Measurements from ENCODE around the gene ARPC5L. TPM values are rescaled to one million over a fixed set of nuclear protein-coding genes. Genes with fewer than 3 reads are reported as not detected.
A peak's percentile ranks its signal among the peaks of the same experiment; 100 is the strongest.

ARPC5L gene
- polyA plus RNA-seq, 3 donors: 31.1 to 40.3 (median 39.3) TPM

DNA sequence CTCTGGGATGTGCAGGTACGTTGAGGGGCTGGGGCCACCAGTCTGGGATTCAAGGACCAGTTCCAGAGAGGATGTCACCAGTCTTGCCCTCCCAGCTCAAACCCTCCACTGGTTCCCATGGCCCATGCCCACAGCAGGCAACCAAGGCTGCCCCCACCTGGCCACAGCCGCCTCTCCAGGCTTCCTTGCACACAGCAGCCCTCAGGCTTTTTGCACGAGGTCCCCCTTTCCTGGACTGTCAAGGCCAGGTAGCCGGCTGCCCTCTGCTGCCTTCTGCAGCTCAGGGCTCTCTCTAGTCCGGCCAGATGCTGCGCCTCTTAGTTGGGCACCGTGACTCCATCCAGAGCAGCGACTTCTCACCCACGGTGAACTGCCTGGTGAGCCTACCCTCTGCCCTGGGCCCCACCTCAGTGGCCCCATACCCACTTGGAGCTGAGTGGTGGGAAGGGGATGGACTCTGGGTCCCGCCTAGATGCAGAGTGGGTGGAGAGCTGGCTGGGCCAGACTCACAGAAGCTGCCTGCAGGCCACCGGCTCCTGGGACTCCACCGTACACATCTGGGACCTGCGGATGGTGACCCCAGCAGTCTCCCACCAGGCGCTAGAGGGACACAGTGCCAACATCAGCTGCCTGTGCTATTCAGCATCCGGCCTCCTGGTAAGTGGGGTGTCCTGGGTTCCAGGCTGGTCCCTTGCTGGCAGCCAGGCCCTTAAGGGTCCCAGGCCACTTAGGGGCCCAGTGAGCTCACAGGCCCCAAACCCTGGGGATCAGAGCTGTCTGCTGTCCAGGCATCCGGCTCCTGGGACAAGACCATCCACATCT lies 5.8 kb upstream of the ARPC5L start:
- no peak for DNase-seq (ENCODE audit: extremely low read depth in 1 of 11, low read depth in 9 of 11, low spot score in 4 of 11)

DNA sequence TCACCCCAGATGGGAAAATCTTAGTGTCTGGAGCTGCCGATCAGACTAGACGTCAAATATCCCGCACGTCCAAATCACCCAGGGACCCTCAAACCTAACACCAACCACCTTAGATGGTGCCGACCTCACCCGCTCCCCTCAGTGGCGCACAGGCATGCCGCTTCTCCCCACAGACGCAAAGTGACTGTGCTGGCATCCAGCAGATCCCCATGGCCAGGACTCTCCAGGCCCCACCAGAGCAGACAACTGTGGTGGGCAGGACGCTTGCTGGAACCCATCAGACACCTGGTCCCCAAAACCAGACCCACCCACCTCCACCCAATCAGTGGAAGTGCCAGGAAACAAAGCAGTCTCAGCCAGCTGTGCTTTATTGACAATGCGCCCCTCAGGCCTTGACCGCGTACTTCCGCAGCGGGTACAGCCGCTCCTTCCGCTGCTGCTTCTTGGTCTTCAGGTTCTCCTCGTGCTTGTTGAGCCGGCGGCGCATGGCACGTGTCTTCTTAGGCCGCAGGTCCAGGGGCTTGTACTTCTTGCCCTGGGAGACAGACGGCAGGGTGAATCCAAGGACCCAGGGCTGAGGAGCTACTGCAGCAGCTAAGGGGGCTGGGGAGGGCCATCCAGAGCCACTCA lies 4.3 kb upstream of the ARPC5L start:
- DNase-seq (ENCODE audit: extremely low read depth in 1 of 11, low read depth in 9 of 11, low spot score in 4 of 11): no peak

DNA sequence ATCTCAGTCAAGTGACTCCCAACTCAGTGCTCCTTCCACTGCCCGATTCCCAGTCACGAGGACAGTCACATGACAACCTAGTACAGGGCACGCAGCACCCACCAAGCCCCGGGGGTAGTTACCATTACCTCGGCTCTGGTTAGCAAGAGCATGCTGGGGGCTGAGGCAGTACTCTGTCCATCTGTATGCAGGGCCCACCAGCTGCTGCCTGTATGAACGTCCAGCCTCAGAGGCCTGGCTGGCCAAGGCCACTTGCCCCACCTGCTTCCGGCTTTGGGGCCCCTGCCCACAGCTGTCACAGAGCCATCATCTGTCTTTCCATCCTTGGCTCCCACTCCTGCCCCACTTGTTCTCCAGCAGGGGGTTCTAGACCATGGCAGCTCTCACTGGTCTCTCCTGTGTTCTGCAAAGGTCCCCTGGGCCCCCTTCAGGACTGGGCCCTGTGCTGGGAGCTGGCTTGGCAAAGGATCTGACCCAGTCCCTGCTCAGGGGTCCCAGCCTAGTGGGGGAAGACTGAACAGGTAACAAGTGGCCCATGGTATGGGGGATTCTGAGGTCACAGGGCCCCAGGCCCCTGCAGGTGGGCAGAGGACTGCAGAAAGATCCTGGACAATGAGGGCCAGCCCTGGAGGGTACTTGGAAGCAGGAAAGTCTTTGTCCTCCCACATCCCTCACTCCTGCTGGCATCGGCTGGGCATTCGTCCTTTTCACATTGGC lies 3.4 kb upstream of the ARPC5L start:
- DNase-seq (ENCODE audit: extremely low read depth in 1 of 11, low read depth in 9 of 11, low spot score in 4 of 11): no peak

DNA sequence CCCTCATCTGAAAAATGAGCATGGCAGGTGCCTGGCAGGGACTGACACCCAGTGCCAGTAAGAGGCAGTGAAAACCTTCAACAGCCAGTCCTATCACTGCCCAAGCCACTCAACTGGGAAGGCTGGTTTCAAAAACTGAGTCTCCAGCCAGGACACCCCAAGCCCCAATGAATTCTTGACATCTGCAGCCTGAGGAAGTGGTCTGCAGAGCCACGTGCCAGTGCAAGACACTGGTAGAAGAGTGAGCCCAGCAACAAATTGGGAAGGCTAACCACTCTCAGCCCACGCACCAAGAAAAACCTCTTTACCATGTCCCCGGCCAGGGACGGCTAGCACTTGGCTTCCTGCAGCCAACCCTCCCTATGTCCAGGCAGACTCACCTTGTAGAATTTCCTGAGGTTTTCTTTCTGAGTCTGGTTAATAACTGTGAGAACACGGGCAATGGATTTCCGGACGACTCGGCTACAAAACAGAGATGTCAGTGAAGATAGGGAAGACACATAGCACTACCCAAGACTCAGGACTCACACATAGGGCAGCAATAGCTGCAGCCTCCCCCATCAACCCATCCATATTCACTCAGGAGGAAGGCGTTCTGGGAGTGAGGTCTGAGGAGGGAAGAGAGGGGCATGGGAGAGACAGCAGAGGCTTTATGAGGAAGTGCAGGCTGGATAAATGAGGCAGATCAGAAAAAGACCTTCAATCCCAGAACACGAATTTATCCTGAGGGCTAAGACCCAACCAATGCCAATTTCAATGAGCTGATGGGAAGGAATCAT lies 1.9 kb upstream of the ARPC5L start:
- no peak for DNase-seq (ENCODE audit: extremely low read depth in 1 of 11, low read depth in 9 of 11, low spot score in 4 of 11)

DNA sequence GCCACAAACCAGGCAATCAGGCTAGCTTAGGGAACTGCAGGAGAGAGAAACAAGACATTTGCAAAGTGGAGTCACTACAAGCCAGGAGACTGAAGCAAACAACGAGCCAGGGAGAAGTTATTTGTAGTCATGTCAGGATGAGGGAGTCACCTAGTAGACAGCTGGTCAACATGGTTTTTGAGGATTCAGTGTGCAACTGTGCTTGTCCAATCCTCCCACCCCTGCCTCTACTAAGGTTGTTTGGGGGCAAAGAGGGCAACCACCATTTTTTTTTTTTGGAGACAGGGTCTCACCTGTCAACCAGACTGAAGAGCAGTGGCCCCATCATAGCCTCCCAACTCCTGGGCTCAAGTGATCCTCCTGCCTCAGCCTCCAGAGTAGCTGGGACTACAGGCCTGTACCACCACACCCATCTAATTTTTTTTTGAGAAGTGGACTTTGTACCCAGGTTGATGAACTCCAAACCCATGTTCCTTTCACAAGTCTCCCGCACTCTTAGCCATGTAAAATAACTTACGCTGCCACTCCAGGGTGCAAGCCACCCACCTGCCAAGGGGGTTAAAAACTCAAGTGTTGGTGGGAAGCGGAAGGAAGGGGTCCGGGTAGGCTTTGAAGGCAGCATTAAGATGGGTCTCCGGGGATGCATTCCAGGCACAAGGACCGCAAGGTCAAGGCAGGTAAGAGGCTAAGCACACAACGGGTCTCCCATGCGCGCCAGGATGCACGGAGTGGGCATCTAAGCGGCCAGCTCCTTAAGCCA lies 1.2 kb upstream of the ARPC5L start:
- DNase-seq (ENCODE audit: extremely low read depth in 1 of 11, low read depth in 9 of 11, low spot score in 4 of 11): no peak

DNA sequence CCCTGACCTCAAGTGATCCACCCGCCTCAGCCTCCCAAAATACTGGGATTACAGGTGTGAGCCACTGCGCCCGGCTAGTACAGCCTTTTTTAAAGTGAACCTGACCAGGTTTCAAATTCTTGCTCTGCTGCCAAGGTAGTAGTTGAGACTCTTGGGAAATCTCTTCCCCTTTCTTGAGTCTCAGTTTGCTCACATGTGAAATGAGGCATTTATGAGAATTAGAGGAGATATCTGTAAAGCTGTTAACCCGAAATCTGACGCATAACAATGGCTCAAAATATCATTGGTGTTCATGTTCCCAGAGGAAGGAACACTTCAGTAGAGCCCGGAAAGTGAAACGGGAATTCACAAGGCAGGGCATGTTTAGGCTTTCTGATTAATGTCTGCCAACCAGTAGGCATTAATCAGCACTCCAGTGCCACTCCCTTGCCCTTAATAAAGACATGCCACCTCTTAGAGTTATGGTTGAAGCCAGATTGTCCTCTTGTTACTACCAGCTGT lies 1.5 kb downstream of the ARPC5L start:
- DNase-seq (ENCODE audit: extremely low read depth in 1 of 11, low read depth in 9 of 11, low spot score in 4 of 11): no peak

DNA sequence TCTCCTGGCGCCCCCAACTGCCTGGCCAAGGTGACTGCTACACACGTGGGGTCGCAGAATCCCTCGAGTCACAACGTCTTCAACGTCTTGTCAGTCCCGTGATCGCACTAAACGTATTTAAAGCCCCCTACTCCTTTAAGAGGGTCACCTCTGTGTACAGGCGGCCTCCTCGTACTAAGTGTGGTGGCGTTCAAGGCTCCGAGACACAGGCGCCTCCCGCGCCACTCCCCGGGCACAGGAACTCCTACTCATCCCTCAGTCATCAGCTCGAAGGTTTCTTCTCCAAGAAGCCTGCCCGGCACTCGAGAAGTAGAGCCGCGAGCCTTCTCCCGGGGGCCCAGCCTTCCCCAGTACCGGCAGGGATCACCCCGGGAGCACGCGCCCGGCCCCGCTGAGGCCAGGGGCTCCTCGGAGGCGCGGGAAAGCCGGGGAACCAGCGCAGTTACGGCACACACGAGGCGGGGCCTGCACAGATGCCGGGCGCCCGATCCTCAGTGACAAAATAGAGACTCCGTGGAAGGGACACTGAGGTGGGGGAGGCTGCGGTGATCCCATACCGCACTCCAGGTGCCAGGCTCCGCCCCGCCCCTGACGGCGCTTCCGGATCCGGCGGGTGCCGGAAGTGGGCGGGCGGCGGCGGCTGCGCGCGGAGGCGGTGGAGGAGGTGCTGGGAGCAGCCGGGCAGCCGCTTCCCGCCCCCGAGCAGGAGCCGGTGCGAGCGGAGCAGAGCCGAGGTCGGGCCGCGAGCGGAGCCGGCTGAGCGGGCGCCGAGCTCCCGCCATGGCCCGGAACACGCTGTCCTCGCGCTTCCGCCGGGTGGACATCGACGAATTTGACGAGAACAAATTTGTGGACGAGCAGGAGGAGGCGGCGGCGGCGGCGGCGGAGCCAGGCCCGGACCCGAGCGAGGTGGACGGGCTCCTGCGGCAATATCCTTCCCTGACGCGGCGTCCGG lies 6.9 kb downstream of the ARPC5L start:
- peak in 9 of 11 donors; percentile 61 to 85 (median 78) for DNase-seq (ENCODE audit: extremely low read depth in 1 of 11, low read depth in 9 of 11, low spot score in 4 of 11)

DNA sequence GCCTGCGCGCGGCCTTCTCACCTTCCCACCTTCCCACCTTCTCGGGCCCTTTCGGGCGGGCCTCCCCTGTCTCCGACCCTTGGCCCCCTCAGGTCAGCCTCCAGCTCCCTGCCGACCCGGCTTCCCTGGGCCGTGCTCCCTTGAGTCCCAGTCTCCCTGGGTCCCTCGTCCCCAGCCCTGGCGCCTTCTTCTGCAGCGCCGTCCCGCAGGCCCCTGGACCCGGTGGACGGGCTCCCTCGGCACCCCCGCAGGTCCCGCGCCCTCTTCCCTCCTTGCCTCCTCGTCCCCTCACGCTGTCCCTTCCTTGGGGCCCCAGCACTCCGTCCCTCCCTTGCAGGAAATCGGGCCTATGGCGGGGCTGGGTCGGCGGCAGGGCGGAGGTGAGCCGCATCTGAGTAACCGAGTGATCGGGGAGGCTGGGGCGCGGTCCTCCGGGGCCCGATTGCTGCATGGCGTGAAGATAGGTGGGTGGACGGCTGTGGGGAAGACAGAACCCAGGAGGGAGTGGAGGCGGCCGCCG lies 7.6 kb downstream of the ARPC5L start:
- DNase-seq (ENCODE audit: extremely low read depth in 1 of 11, low read depth in 9 of 11, low spot score in 4 of 11): no peak

DNA sequence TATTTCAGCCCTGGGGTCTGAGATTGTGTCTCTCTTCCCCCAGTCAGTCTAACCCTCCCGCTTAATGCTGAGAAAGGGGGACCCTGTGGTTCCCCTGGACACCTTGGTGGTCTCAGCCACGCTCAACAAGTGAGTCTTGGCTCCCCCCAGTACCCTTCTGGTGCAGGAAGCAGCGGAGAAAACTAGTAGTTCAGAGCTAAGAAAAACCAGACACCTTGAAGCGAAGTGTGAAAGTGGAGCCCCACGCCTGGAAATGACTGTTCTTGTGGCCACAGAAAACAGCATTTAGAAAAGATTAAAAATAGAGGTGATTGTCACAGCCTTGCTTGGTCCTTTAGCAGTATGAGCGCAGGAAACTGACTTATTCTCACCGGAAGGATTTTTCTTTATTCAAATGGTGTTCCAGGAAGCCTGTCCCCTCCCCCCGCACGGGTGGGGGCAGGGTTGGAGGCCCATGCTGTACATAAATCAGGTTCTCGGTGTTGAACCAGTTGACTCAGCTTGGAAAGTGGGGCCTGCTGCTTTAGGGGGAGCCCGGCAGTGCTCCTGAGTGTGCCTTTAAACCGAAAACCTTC lies 8.1 kb downstream of the ARPC5L start:
- no peak for DNase-seq (ENCODE audit: extremely low read depth in 1 of 11, low read depth in 9 of 11, low spot score in 4 of 11)

DNA sequence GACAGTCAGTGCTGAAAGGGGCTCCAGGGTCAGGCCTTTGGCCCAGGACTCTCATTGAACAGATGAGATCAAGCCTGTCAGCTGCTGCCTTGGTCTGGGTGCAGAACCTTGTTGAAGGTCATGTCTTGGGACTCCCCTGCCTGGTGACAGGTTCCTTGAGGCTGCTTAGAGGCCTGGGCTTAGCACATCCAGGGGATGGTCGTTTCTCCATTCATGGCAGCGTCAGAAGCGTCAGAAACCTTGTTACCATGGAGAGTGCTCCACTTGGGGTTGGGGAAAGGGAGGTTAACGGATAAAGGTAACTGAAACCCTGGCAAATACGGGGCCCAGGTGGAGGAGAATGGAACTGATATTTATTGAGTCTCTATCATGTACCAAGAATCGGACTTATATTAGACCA lies 8.8 kb downstream of the ARPC5L start:
- DNase-seq (ENCODE audit: extremely low read depth in 1 of 11, low read depth in 9 of 11, low spot score in 4 of 11): no peak

DNA sequence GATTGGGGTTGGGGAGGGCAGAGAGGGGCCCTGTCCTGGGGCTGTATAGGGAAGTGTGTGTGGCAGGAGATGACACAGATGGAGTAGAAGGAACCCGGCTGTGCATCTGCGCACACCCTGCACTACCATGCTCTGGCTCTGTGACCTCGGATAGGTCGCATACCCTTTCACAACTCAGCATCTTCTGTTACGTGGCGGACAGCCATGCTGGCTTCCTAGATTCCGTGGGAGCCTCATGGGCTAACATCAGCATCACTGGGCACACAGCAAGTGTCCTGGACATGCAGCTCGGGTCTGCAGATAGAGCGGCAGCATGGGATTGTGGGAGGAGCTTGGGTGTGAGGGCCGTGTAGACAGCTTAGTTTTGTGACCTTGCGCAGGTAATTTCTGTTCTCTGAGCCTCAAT lies 9.2 kb downstream of the ARPC5L start:
- DNase-seq (ENCODE audit: extremely low read depth in 1 of 11, low read depth in 9 of 11, low spot score in 4 of 11): no peak

DNA sequence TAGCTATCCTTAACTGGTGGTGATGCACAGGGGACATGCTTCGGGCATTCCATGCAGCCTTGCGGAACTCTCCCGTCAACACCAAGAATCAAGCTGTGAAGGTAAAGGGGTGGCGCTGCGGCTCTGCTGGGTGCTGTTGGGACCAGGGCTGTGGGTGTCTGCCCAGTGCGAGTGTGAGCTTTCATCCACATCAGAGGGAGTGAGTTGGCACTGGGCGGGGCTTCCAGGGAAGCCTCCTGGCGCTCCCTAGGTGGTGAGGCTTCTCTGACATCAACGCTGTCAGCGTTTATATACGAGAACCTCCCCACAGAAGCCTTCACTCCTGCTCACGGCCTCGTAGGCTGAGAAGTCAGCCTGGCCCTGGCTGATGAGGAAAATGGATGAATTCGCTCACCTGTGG lies 11.7 kb downstream of the ARPC5L start:
- DNase-seq (ENCODE audit: extremely low read depth in 1 of 11, low read depth in 9 of 11, low spot score in 4 of 11): no peak

DNA sequence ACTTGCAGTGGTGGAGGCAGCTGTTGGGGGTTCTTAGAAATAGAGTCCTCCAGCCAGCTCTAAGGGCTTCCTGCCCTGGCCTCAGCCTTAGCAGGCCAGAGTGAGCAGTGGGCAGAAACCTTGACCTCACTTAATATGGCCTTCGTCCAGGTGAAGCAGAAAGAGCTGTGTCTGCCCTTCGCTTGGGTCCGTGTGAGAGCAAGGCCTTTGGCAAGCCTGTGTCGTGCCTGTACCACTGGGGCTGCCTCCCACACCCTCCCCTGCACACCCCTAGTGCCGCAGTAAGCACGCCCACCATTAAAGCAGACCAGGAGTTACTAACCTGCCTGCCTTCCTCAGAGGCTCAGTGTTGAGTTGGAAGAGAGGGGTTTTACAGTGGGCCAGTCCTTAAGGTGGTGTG lies 13.6 kb downstream of the ARPC5L start:
- no peak for DNase-seq (ENCODE audit: extremely low read depth in 1 of 11, low read depth in 9 of 11, low spot score in 4 of 11)

DNA sequence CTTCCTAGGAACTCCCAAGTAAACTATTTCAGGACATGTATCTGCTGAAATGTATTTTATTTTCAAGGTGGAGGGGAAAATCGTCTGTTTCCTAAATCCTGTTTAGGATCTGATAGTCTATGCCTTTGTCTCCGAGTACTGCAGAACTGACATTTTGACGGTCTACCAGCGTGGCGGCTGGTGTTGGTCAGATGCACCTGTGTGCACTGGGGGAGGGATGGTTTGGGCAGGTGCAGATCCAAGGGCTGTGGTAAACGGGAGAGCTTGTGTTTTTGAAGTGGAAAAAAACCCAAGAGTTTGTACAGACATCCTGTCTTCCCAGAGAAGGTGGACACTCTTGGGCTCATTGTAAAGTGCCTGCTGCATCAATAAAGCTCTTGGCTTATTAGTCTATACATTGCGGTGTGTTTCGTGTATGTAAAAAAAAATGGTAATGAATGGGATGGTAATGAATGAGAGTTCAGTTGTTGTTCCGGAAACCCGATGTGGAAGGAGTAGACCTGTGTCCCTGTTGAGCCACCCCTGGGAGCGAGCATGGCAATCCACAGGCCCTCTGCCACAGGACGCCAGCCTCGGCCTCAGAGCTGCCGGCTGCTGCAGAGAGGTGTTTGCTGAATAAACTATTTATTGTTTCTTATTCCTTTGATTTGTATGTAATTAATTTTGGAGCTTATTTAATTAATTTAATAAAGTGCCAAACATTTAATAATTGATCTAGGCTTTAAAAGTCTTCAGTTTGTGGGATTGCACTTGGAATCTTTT lies 15.3 kb downstream of the ARPC5L start:
- DNase-seq (ENCODE audit: extremely low read depth in 1 of 11, low read depth in 9 of 11, low spot score in 4 of 11): no peak

DNA sequence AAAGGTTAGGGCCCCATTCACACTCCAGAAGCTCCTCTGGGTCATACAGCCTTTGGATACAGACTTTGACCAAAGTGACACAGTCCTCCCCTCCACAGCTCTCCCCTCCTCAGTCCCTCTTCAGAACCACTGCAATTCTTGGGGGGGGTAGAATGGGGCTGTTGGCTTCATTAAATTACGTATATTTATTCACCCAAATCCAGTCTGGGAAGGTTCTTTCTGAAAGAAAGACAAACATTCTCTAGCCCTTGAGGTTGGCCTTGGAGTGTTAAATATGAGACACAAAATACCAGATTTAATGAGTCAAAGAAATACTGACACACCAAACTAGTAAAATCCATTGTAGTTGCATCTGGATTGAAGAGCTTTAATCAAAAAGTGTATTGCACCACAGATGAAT lies 16.1 kb downstream of the ARPC5L start:
- no peak for DNase-seq (ENCODE audit: extremely low read depth in 1 of 11, low read depth in 9 of 11, low spot score in 4 of 11)

DNA sequence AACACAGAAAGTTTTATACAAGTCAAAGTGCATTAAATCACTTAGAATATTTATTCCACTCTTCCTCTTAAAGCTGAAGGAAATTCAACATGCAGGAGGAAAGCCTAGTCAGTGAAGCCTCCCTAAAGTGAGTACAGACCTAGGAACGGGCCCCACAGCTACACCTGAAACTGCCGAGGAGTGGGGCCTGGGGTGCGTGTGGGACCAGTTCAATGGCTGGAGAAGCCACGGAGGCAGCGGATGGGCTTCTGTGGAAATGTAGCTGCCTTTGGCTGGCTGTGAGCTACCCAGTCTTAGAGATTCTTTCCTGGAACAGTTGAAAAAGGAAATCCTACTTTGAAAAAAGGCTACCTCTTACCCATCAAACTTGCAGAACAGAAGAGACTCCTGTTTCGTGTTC lies 16.6 kb downstream of the ARPC5L start:
- DNase-seq (ENCODE audit: extremely low read depth in 1 of 11, low read depth in 9 of 11, low spot score in 4 of 11): no peak
